ENCODE measurements around the gene CD151.
A peak's percentile ranks its signal among the peaks of the same experiment; 100 is the strongest.

The CD151 gene

DNA sequence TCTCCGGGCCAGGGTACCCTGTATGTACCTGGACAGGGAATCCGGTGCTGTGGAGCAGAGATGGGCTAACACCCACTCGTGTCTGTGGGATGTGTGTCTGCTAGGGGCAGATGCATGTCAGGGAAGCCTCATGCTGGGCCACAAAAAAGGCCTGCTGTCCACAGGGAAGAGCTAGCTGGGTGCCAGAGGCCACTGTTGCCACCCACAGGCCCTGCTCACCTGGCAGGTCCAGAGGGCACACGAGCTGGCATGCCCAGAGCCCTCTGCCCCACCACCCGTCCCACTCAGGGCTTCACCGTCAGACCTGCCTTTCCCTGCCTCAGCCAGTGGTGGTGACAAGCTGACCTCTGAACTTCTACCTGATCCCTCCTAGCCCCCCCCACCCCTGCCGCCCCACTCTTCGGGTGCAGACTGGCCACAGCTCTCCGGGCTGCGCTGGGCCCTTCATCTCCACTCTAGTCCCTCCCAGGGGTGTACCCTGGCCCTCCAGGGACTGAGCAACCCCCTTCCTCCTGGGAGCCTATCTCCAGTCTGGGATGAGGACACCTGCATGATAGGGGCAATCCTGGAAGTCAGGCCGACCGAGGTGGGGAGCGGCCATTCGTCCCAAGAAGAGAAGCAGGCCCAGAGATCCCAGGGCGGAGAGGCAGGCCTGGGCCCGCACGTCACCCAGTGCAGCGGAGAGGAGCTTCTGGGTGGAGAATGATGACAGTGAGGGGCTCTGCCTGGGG is 36.0 kb upstream of the CD151 start:
- DNase-seq (ENCODE audit: low read depth in 2 of 3, low spot score in 1 of 3): no peak

DNA sequence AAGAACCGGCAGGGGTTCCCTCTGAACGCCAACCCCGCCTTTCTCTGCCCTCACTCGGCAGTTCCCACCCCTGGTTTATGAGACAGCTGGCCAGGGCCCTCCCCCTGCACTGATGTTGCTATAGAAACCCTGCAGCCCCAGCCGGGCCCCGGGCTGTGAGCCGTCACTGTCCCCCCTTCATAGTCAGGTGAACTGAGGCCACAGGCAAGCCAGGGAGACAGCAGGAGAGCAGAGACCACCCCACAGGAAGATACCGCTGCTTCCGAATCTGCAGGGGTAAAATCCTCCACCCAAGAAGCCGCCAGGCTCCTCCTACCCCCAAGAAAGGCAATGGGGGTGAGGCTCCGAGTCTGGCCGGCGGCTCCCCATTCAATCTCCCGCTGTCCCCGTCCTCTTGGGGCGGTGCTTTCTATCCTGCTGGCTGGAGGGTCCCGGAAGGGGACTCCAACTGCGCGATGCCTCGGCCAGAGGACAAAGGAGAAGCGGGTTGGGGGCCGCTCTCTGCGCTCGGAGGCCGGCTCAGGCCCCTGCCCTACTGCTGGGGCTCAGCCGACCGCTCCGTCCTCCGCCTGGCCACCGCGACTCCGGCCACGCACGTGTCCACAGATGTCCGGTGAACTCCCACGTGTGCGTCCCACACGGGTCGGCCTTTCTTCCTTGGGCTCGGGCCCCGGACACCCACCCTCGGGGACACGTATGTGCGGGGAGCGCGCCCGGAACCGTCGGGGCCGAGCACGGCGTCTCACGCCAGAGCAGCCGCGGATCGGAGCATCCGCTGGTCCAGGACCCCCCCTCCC is 35.3 kb upstream of the CD151 start:
- peak; percentile 56 to 73 (median 59) for DNase-seq (ENCODE audit: low read depth in 2 of 3, low spot score in 1 of 3)

DNA sequence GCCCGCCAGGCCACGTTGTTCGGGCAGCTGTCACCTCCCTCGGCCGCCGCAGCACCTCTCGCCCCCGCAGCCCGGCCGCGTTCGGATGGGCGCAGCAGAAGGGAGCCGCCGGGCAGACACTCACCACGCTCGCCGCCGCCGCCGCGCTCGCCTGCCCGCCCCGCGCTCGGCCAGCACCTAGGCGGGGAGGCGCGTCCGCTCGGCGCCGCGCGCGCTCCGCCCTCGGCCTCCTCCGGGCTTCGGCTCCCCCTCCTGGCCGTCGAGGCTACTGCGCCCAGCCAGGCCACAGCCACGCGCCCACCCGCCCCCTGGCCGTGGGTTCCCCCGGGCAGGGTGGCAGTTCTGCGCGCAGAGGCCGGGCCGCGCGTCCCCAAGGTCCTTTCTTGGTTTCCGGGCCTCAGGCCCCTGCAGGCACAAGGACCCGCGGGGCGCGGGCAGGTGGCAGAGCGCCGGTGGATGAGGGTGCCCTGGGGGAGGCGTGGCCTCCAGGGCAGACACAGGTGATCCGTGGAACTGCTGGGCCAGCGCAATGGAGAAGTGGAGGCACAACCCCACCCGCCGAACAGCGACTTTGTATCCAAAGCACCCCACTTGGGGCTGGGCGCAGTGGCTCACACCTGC is 34.5 kb upstream of the CD151 start, which contains the start of gene SLC25A22:
TSS of gene SLC25A22 (minus strand) at position 189 of the 621 bp plus-strand sequence. CDS start 3,275 bp downstream, outside the sequence.
- DNase-seq (ENCODE audit: low read depth in 2 of 3, low spot score in 1 of 3): peak; percentile 65 to 84 (median 82)

DNA sequence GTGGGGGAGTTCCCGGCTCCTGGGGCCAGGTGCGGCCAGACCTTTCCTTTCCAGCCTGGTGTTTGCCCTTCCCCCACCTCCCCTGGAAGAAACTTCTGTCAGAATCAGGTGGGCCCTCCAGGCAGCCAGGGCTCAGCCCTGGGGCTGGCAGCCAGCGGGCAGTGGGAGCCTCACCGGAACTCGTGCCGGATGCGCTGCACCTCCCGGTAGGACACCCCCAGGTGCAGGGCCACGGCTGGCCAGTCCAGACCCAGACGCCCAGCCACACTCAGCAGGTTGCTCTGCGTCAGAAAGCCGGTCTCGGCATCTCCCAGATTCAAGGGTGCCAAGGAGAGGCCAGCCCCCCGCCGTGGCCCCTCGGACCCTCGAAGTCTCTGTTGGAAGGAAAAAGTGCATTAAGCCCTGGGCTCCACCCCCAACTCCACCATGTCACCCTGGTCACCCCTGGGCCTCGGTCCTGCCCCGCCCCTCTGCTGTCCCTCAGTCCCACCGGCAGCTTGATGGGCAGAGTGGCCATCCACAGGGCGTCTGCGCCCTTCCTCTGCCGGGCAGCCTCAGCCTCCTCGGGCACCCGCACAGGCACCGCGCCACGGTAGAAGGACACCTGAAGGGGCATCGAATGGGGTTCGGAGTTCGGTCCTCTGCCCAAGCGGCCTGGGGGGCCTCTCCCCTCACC is 33.0 kb upstream of the CD151 start:
- DNase-seq (ENCODE audit: low read depth in 2 of 3, low spot score in 1 of 3): no peak

DNA sequence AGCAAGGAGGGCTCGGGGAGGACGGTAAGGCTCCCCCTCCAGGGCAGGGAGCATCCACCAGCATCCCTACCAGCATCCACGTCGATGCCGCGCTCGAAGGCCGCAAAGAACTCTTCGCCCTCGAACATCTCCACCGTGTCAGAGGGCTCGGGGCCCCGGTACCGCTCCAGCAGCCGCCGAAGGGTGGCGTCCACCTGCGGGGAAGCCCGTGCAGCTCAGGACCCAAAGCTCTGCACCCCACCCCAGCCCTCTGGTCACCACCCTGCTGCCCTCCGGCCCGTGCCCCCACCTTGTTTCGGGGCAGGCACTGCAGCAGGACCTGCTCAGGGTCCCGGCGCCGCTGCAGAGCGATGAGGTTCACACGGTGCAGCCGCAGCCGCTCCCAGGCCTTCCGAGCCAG is 32.3 kb upstream of the CD151 start:
- no peak for DNase-seq (ENCODE audit: low read depth in 2 of 3, low spot score in 1 of 3)

DNA sequence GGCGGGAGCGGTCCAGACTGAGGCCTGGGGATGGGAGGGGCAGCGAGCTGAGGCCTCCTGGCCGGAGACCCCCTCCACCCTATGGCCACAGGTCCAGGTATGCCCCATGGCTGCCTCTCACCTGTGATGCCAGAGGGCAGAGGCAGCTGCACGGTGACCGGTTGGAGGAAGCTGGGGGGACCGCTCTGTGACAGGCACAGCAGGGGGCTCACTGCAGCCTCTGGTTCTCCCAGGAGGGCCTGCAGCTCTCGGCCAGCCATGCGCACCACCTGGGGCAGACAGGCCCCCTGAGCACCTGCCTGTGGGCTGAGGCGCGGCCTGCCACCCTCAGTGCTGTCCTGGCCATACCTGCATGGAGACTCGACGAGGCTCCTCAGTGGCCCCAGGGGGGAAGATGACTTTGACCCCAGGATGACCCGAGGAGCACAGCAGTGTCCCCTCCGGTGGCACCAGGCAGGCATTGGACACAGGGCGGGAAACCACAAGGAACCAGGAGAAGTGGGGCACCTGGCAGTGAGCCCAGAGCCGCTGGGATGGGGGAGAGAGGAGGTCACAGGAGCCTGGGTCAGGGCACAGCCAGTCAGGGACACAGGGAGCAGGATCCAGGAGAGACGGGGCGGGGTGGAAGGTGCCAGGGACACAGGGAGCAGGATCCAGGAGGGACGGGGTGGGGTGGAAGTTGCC is 31.5 kb upstream of the CD151 start:
- DNase-seq (ENCODE audit: low read depth in 2 of 3, low spot score in 1 of 3): no peak

DNA sequence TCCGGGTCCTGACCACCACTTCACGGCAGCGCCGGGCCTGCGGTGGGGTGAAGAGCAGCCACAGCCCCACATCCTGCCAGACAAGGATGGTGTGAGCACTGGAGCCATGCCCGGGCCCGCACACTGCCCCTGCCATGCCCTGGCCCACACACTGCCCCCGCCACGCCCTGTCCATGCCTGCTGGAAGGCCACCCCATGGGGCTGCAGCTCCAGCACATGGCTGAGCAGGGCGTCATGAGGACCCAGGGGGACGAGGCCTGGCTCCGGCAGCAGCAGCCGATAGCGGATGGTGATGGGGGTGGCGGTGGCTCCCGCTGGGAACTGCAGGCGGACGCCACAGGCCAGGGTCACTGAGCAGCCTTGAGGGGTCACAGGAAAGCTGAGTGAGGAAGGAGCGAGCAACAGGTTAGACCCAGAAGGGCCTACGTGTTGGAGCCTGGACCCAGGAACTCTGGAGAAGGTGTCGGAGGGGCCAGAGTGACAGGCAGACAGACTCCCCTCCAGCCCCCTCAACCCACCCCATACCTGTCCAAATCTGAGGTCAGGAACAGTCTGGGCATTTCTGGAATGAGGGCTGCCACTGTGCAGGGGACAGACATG is 30.6 kb upstream of the CD151 start:
- DNase-seq (ENCODE audit: low read depth in 2 of 3, low spot score in 1 of 3): no peak

DNA sequence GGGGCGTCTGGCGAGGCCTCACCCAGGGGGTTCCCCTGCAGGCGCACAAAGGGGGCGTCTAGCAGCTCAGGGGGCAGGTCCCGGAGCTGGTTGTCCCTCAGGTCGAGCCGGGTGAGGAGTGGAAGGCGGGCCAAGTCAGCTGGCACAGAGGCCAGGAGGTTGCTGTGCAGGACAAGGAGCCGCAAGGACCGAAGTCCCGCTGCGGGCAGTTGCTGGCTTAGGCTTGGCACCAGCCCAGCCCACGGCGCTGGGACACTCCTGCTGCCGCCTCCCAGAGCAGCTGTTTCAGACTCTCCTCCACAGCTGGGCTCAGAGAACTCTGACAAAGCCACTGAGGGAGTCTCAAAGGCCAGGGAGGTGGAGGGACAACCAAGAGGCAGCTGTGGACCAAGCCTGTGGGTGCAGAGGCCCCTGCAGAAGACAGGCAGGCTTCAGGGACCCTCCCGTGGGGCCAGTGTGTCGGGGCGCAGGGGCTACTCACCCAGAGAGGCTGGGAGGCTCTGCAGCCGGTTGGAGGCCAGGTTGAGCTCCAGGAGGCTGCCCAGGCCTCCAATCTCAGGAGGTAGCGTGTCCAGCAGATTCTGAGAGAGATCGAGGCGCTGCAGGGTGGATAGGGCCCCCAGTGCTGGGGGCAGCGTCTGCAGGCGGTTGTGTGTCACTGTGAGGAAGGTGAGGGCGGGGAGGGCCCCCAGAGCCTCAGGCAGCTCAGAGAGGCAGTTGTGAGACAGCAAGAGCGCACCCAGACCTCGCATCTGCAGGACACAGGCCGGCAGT is 29.9 kb upstream of the CD151 start:
- no peak for DNase-seq (ENCODE audit: low read depth in 2 of 3, low spot score in 1 of 3)

DNA sequence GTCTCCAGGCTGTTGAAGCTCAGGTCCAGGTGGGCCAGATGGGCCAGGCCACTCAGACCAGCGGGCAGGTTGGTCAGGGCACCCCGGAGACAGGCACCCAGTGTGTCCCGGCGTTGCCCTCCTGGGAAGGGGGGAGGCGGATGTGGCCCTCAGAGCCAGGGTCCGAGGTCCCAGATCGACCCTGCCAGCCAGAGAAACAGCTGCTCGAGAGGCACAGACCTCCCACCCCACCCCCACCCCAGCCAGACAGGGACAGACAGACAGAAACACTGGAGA is 29.3 kb upstream of the CD151 start:
- DNase-seq (ENCODE audit: low read depth in 2 of 3, low spot score in 1 of 3): no peak

DNA sequence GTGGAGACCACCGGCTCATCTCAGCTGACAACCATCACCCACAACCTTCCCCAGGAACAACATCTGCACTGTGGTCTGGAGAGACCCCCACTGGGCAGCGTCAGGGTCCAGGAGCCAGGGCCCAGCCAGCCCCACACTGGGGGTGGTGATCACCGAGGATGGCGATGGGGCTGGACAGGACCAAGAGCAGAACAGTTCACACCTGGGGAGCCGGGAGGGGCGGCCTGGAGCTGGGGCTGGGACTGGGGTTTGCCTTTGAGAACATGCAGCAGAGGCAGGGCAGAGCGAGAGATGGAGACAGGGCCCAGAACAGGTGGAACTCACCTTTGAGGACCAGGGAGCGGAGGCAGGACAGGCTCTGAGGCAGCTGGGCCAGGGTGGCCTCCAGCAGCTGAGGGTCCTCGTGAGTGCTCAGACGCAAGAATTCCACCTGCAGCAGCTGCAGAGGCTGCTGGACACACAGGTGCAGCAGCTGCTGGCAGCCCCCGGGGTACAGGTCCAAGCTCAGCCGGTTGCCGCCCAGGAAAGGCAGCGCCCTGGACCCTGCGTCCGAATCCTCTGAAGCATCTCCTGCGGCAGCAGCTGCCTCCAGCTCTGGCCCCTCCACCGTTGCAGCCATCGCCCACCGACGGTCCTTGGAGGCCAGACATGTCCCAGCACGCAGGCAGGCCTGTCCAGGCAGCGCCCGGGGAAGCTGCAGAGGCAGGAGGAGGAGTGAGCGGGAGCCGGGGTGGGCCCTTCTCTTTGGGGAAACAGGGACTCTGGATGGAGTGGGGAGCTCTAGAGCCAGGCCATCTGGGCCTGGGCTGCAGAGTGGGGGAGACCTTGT is 28.8 kb upstream of the CD151 start:
- no peak for DNase-seq (ENCODE audit: low read depth in 2 of 3, low spot score in 1 of 3)

DNA sequence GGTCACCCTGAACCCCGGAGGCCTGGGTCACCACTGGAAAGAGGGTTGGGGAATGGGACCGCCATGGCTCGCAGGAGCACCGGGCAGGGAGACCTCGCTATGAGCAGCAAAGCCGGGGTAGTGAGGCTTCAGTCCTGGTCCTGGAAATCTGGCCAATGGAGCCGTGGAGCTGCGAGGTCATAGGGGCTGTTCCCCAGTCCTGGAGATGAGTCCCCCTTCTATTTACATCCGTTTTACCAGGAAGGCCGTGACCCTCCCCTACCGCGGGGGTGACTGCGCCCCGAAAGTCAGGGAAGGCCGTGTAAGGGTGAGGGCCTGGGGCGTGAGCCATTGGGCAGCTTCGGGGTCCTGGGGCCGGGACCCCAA is 28.2 kb upstream of the CD151 start:
- no peak for DNase-seq (ENCODE audit: low read depth in 2 of 3, low spot score in 1 of 3)

DNA sequence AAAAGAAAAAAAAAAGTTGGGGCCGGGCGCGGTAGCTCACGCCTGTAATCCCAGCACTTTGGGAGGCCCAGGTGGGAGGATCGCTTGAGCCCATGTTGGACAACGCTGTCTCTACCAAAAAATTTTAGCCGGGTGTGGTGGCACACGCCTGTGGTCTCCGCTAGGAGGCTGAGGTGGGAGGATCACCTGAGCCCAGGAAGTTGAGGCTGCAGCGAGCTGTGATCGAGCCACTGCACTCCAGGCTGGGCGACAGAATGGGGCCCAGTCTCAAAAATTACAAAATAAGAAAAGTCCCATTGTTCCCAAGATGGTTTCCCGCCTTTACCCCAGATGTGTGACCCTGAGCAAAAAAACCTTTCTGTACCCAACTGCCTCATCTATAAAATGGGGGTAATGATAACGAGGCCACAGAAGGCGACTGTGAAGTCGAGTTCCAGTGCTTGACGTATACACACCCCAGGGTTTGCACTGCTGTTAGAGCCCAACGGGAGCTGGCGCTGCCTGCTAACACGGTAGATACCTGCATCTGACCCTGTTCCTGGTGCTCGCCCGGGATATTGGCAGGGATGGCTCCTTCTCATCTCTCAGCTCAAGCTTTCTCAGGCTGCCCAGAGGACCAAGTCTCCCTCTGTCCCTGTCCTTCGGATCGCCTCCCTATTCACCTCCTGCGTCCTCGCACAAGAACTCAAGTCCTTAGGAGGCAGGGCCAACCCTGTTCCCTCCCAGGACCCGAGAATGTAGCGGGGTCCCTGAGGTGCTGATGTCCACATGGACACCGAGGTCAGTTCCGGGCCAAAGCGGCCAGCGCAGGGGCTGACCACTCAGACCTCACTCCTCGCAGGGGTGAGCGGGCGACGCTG is 24.1 kb upstream of the CD151 start:
- DNase-seq (ENCODE audit: low read depth in 2 of 3, low spot score in 1 of 3): no peak

DNA sequence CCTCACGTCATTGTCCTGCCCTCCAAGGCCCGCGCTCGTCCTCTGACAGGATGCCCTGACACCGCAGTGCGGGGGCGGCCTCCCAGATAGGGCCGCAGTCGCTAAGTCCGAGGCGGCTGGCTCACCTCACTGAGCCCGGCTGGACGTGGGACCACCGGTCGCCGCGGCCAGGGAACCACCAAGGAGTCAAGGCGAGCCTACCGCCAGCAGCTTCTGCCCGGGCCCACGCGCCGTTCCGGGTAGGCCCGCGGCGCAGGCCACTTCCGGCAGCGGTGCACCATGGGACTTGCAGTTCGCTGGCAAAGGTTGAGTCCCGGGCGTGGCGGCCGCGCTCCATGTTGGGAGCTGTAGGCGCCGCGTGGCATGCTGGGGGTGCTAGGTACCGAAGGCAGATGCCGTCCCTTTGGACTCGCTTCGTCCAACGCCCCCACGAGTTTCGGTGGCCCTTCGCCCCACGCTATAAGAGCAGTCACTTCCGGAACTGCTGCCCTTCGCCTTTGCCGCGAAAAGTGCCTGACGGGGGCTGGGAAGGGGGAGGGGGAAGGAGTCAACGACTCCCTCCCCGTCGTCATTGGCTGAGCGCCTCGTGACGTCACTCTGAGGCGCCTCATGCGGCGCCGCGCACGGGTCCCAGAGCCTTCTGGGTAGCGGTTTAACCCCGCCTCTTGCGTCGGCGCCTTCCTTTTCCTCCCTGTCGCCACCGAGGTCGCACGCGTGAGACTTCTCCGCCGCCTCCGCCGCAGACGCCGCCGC is 23.3 kb upstream of the CD151 start, which contains the start of gene RPLP2:
TSS of gene RPLP2 (plus strand) at position 681 of the 753 bp plus-strand sequence. CDS start 268 bp downstream, outside the sequence.
- peak; percentile 96 to 98 (median 97) for DNase-seq (ENCODE audit: low read depth in 2 of 3, low spot score in 1 of 3)

DNA sequence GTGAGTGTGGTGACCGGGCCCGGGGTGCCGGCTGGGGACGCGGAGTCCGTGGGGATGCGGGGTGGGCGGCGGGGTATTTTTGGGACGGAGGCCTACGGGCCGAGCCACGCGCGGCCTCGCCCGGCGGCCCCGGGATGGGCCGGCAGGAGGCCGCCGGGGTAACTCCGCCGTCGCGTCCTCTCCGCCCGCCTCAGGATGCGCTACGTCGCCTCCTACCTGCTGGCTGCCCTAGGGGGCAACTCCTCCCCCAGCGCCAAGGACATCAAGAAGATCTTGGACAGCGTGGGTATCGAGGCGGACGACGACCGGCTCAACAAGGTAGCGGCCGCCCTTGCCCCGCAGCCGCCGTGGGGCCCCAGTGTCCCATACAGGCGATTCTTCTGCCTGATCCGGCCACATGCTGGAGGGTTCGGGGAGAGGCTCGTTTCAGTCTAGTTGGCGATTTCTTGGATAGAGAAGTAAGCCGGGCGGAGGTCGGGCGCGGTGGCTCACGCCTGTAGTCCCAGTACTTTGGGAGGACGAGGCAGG is 22.6 kb upstream of the CD151 start:
- no peak for DNase-seq (ENCODE audit: low read depth in 2 of 3, low spot score in 1 of 3)

DNA sequence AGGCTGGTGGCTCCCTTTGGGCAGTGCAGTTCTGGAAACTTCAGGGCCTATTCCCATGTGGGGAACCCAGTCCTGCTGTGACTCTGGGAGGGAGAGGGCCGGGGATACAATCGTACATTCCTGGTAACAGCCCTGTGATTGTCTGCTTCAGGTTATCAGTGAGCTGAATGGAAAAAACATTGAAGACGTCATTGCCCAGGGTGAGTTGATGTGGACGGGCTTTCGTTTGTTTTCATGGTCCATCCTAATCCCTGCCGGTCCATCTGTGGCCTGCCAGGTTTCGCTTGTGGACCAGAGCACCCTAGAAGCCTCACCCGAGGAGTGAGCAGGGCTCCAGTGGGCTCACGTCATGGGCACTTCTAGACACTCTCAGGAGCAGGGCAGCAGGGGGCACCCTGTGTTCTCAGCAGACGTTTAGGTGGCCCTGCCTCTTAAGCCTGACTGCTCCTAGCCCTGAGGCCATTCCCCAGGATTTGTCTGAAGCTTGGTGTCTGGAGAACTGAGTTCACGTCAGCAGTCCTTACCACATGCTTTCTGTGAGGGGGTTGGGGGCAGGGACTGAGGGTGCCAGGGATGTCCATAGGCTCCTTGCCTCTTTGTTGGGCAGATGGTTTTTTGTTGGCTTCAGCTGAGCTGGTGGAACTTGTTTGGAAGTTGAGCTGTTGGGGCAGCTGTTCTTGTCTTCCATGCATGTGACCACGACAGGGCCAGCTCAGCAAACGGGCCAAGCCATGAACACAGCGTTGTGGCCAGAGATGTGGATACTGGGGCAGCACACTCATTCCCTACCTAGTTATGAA is 21.1 kb upstream of the CD151 start:
- no peak for DNase-seq (ENCODE audit: low read depth in 2 of 3, low spot score in 1 of 3)

DNA sequence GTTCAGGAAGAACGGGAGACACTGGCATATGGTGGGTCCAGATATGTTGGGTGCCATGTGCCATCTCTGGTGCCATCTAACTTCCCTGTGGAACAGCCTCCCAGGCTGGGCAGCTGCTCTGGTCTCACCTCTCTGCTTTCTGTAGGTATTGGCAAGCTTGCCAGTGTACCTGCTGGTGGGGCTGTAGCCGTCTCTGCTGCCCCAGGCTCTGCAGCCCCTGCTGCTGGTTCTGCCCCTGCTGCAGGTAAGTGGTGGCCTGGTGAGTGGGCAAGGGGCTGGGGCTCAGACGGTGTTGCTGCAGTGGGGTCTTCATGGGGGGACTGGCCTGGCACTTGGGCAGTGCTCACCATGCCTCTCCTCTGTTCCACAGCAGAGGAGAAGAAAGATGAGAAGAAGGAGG is 20.4 kb upstream of the CD151 start:
- DNase-seq (ENCODE audit: low read depth in 2 of 3, low spot score in 1 of 3): no peak
